HUES48 (cell line): ENCODE results near the gene CREB5.
"Not testable (repeated sequence)": the region's sequence is repeated elsewhere in the genome, so short reads cannot be mapped to it uniquely, and the experiment has no call there.

Source experiments
- H3K27ac ChIP-seq: one replicate; pipeline ENCODE4 v1.7.0; 2013; ENCODE audit warnings: low read depth, low read length, inconsistent platforms
- H3K27me3 ChIP-seq: 2 replicates; pipeline ENCODE4 v1.6.1; 2013; ENCODE audit warnings: mild to moderate bottlenecking, low read length; ENCODE audit not compliant: control insufficient read depth, insufficient read depth
- H3K36me3 ChIP-seq: 2 replicates; pipeline ENCODE4 v1.6.1; 2013; ENCODE audit warnings: low read length; ENCODE audit not compliant: control insufficient read depth, insufficient read depth
- H3K4me1 ChIP-seq: 2 replicates; pipeline ENCODE4 v1.6.1; 2013; ENCODE audit warnings: mild to moderate bottlenecking, low read length; ENCODE audit not compliant: control insufficient read depth, insufficient read depth
- H3K4me3 ChIP-seq: 2 replicates; pipeline ENCODE4 v1.5.1; 2013; ENCODE audit warnings: mild to moderate bottlenecking, low read depth, low read length
- H3K9ac ChIP-seq: 2 replicates; pipeline ENCODE4 v1.6.1; 2013; ENCODE audit warnings: mild to moderate bottlenecking, low read depth, low read length, moderate library complexity
- H3K9me3 ChIP-seq: 2 replicates; pipeline ENCODE4 v1.6.1; 2013; ENCODE audit warnings: low read length; ENCODE audit not compliant: control insufficient read depth, insufficient read depth

CREB5 gene

DNA sequence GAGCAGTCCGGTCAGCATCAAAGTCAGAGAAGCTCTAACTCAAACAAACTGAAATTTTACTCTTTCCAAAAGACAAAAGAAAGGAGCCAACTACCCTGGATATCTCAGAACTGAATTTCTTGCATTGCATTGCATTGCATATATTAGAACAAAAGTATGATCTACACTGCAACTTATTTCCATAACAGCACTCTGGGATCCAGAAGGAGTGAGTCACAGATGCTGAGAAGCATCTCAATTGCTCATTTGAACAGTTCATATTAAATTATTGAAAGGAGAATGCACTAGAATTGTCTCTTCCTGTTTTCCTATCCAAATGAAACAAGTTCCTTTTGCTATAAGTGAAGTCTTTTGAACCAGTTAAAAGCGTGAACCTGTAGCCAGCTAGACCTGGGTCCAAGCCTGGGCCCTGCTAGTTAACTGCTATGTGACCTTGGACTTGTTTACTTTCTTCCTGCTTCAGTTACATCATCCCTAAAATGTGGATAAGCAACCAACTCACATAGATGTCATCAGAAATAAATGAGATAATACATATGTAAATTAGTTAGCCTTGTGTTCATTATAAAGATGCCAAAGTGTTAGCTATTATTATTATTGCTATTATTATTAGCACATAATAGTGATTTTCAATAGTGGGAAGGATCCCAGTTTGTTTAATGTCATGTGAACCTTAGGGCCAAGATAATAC, 184.1 kb downstream of the CREB5 start:
- H3K4me1 ChIP-seq: no peaks in the 10 kb centered on the region
- H3K9ac ChIP-seq: no peak overlapping the region
- no peak overlapping the region for H3K27ac ChIP-seq
- H3K9me3 ChIP-seq: no peaks in the 10 kb centered on the region
- no peak overlapping the region for H3K4me3 ChIP-seq
- H3K36me3 ChIP-seq: no peaks in the 10 kb centered on the region
- no peaks in the 10 kb centered on the region for H3K27me3 ChIP-seq

DNA sequence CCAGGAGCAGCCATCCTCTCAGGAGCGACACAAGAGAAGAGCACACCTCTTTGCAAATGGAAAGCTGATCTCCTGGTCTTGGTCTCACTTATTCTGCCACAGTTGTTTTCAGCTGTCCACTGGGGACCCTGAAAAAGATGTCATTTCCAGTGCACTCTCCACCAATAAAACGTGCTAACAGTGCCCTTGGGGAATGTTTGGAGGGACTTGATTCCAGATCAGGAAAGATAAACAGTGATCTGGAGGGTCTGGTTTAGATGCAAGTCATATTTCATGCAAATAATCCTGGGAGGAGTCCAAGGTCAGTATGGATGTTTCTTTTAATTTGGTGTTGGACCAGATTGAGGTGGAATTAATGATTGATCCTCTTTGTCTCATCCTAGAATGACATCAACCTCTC, 185.0 kb downstream of the CREB5 start:
- no peaks in the 10 kb centered on the region for H3K27me3 ChIP-seq
- H3K9ac ChIP-seq: no peak overlapping the region
- no peaks in the 10 kb centered on the region for H3K36me3 ChIP-seq
- H3K4me3 ChIP-seq: no peak overlapping the region
- H3K27ac ChIP-seq: no peak overlapping the region
- no peaks in the 10 kb centered on the region for H3K9me3 ChIP-seq
- H3K4me1 ChIP-seq: no peaks in the 10 kb centered on the region

DNA sequence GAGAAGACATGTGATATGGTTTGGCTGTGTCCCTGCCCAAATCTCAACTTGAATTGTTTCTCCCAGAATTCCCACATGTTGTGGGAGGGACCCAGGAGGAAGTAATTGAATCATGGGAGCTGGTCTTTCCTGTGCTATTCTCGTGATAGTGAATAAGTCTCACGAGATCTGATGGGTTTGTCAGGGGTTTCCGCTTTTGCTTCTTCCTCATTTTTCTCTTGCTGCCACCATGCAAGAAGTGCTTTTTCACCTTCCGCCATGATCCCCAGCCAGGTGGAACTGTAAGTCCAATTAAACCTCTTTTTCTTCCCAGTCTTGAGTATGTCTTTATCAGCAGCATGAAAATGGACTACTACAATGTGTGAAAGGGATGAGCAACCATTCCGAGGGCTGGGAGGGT, 185.7 kb downstream of the CREB5 start:
- H3K9me3 ChIP-seq, H3K9ac ChIP-seq, H3K27ac ChIP-seq, H3K4me1 ChIP-seq, H3K27me3 ChIP-seq, H3K36me3 ChIP-seq, H3K4me3 ChIP-seq: not testable (repeated sequence)

DNA sequence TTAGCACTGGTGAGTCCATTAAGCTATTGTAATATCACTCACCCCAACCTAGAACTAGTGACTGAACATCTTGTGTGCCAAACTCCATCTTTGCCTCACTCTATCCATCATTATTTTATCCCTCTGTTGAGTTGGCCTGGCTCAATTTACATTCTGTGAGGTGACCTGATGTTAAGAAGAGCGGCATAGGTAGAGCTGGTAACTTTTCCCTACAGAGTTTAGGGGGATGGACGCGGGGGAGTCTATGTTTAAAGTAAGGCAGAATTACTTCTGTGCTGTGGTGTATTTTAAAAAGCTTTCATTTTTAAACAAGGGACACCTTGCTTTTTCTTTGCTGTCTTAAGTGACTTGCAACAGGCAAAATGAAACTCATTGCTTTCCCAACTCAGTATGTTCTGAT, 186.3 kb downstream of the CREB5 start:
- no peak overlapping the region for H3K9ac ChIP-seq
- no peaks in the 10 kb centered on the region for H3K9me3 ChIP-seq

DNA sequence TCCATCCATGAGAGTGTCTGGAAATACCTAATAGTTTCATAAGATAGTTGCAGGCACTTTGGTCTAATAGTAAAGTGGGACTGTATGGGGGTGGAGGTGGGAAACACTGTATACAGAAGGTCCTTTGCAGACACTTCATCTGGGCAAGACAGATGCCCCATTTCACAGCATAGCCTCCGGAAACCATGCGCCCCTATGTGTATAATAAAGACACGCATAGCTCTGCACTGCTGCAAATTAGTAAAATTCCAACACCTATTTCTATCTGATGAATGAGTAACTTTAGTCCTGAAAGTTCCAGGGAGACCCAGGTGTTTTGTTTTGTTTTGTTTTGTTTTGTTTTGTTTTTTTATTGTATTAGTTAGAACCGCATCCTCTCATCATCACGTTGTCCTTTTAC, 187.1 kb downstream of the CREB5 start:
- Histone ChIP-seq H3K27ac (no peak overlapping the region), H3K4me3 (no peak overlapping the region), H3K27me3 (no peaks in the 10 kb centered on the region), H3K4me1 (no peaks in the 10 kb centered on the region), H3K9ac (no peak overlapping the region), H3K36me3 (no peaks in the 10 kb centered on the region), H3K9me3 (no peaks in the 10 kb centered on the region)

More for the DNA sequence above, 186.3 kb downstream of the CREB5 start:
- Histone ChIP-seq H3K4me1 (no peaks in the 10 kb centered on the region), H3K27ac (no peak overlapping the region), H3K4me3 (no peak overlapping the region), H3K36me3 (no peaks in the 10 kb centered on the region), H3K27me3 (no peaks in the 10 kb centered on the region)

DNA sequence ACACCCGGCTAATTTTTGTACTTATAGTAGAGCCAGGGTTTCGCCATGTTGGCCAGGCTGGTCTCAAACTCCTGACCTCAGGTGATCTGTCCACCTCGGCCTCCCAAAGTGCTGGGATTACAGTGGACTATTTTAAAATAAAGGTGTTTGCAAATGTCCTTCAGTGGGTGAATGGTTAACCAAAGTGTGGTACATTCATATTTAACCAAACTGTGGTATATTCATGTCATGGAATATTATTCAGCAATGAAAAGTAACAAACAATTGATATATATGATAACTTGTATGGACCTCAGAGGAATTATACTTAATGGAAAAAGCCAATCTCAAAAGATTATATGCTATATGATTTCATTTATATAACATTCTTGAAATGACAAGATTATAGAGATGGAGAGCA, 190.0 kb downstream of the CREB5 start:
- Histone ChIP-seq H3K4me1 (no peaks in the 10 kb centered on the region), H3K9me3 (no peaks in the 10 kb centered on the region), H3K36me3 (no peaks in the 10 kb centered on the region), H3K27me3 (no peaks in the 10 kb centered on the region), H3K4me3 (no peak overlapping the region), H3K9ac (no peak overlapping the region), H3K27ac (no peak overlapping the region)

DNA sequence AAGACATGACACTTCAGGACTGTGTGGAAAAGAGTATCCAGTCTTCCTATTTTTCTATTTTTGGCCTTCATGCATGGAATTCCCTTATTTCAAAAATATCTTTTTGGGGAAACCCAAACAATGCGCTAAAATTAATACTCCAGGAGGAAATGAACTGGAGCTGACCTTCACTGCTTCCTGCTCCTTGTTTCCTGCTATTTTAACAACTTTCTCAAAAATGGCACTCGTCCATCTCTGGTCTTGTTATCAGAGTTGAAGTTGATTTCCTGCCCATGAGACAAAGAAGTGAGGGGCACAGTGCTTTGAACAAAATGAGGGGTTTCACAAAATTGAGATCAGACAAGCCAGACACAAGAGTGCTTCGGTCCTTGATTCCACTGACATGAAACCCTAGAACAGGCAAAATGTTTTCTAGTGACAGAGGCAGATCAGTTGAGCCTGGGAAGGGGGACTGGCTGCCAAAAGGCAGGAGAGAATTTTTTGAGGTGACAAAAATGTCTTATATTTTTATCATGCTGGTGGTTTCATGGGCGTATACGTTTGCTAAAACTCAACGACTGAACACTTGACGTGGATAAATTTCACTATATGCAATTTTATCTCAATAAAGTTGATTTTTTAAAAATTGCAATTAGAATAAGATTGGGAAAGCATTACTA, 193.2 kb downstream of the CREB5 start:
- H3K4me1 ChIP-seq: no peaks in the 10 kb centered on the region
- H3K27ac ChIP-seq: no peak overlapping the region
- no peaks in the 10 kb centered on the region for H3K9me3 ChIP-seq
- no peak overlapping the region for H3K4me3 ChIP-seq
- H3K27me3 ChIP-seq: no peaks in the 10 kb centered on the region
- H3K36me3 ChIP-seq: no peaks in the 10 kb centered on the region
- H3K9ac ChIP-seq: no peak overlapping the region

DNA sequence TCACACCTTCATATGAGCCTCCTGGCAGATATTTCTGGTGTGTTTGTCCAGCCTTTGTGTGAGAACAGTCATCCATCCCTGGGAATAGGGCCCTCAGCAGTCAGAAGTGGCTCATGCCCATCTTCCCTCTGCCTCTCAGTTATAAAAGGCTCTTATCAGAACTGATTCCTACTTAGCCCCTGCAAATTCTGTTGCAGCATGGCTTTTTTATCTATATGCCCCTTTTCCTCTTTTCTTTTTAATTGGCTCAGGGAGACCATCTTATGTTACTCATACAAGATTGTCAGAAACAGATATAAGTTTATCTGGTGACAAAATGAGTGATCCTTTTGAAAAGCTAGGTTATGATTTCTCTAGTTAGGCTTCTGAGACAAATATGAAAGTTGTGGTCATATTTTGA, 194.1 kb downstream of the CREB5 start:
- no peaks in the 10 kb centered on the region for H3K9me3 ChIP-seq
- no peaks in the 10 kb centered on the region for H3K27me3 ChIP-seq
- H3K4me3 ChIP-seq: no peak overlapping the region
- no peaks in the 10 kb centered on the region for H3K4me1 ChIP-seq
- H3K27ac ChIP-seq: no peak overlapping the region
- H3K9ac ChIP-seq: no peak overlapping the region
- H3K36me3 ChIP-seq: no peaks in the 10 kb centered on the region

DNA sequence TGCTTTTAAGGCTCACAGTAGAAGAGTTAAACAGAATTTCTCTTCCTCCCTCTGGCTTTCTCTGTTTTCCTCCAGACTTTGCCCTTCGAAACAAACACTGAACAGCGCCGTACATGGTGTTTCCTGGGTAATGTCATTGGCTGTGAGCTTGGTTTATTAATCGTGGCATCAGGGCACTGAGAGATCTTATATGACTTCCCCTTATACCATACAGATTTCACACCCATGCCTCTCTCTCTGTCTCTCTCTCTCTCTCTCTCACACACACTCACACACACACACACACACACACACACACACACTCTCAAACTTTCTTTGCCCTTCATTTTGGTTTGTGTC, 195.5 kb downstream of the CREB5 start:
- Histone ChIP-seq H3K9ac (no peak overlapping the region), H3K4me1 (no peaks in the 10 kb centered on the region), H3K9me3 (no peaks in the 10 kb centered on the region), H3K27ac (no peak overlapping the region), H3K4me3 (no peak overlapping the region), H3K27me3 (no peaks in the 10 kb centered on the region), H3K36me3 (no peaks in the 10 kb centered on the region)

DNA sequence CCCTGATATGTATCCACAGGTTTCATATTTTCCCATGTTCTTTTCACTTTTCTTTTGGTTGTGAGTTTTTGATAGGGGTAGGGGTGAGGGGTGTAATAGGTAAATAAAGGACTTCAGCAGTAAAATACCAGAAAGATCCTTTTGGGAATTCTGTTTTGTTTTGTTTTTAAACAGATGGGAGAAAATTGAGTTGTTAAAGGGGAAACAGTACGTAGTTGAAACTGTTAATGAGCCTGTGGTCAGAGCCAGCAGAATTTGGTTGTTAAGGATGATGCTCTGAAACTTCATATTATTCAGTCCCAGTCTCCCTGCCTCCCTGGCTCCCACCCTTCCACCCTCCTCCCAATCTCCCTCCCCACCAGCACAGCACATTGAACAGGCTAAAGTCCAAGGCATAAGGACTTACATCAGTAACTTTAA, 195.9 kb downstream of the CREB5 start:
- H3K4me1 ChIP-seq: no peaks in the 10 kb centered on the region
- H3K9me3 ChIP-seq: no peaks in the 10 kb centered on the region
- H3K4me3 ChIP-seq: no peak overlapping the region
- no peak overlapping the region for H3K27ac ChIP-seq
- H3K9ac ChIP-seq: no peak overlapping the region
- H3K27me3 ChIP-seq: no peaks in the 10 kb centered on the region
- H3K36me3 ChIP-seq: no peaks in the 10 kb centered on the region

DNA sequence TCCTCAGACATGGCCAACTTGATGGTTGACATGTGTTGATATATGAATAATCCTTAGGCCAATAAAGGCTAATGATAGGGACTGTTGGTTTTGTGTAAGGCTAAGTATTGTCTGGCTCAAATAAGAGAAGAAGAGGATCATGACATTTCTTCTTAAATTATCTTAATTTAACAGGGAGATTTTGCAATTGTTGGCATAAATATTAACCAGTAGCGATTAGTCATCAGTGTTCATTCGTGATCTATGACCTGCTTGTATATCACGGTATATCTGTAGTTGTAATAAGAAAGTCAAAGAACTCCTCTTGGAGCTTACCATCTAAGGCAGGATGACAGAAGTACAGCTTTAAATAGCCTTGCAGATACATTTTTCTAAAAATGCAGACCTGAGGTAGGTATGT, 196.4 kb downstream of the CREB5 start:
- no peaks in the 10 kb centered on the region for H3K27me3 ChIP-seq
- no peak overlapping the region for H3K27ac ChIP-seq
- no peaks in the 10 kb centered on the region for H3K9me3 ChIP-seq
- no peak overlapping the region for H3K4me3 ChIP-seq
- no peaks in the 10 kb centered on the region for H3K36me3 ChIP-seq
- no peak overlapping the region for H3K9ac ChIP-seq
- H3K4me1 ChIP-seq: no peaks in the 10 kb centered on the region
